ENCODE data around the gene PNPLA6. TPM values are rescaled to one million over a fixed set of nuclear protein-coding genes. Genes with fewer than 3 reads are reported as not detected.

Gene PNPLA6
- total and polyA plus RNA-seq, 4 donors: 41.8 to 267 (median 122) TPM

DNA sequence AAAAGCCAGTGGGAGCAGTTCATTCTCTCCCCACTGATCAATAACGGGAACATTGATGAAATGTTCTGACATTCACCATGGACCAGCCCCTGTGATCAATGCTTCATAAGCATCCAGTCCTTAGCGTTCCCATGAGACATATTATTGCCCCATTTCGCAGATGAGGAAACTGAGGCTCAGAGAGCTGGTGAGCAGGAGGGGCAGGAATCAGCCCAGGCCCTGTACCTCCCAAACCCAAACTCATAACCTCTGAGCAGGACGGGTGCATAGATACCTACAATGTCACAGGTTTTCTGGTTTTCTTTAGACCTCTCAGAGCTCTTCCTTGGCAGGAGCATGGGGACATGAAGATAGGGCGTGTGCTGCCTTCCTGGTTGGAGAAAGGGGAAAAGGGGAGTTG lies 11.0 kb upstream of the PNPLA6 start:
- peaks cover 3 to 47% (median 7%) of the 10 kb centered on the region in 4 donors for H3K36me3 ChIP-seq (ENCODE audit: control insufficient read depth in 4 of 4, insufficient read depth in 4 of 4, low read length in 4 of 4)
- WGBS, 2 donors: 95% methylated on average over 5 of the region's 5 CpGs
- no peak for TF ChIP-seq CTCF (IDR thresholded peaks at IDR 0.05; ENCODE audit: control extremely low read depth, extremely low read depth)

DNA sequence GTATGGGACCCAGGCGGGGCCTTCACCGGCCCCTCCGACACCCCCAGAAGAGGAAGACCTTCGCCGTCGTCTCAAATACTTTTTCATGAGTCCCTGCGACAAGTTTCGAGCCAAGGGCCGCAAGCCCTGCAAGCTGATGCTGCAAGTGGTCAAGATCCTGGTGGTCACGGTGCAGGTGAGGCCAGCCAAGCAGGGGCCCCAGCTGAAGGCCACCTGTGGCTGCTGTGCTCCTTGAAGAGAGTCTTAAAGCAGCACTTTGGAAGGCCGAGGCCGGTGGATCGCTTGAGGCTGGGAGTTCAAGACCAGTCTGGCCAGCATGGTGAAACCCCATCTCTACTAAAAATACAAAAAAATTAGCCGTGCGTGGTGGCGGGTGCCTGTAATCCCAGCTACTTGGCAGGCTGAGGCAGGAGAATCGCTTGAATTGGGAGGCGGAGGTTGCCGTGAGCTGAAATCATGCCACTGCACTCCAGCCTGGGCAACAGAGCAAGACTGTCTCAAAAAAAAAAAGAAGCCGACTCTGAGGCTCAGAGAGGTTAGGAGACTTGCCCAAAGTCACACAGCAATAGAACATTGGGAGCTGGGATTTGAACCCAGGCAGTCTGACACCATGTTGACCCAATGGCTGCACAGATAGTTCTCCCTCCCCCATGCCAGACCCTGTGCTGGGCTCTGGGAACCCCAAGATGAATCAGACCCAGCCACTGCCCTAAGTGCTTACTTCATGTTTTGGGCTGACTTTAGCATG lies 10.4 kb upstream of the PNPLA6 start:
- 96 to 97% methylated on average over 20 of the region's 20 CpGs for WGBS, 2 donors
- no peak for DNase-seq
- TF ChIP-seq CTCF (IDR thresholded peaks at IDR 0.05; ENCODE audit: control extremely low read depth, extremely low read depth): no peak

More for the DNA sequence above, 11.0 kb upstream of the PNPLA6 start:
- Histone ChIP-seq H3K4me3 (no peak overlapping the region), H3K9me3 (ENCODE audit: control insufficient read depth in 4 of 4, insufficient read depth in 3 of 4, low read length in 3 of 4) (no peaks in the 10 kb centered on the region), H3K27me3 (ENCODE audit: control insufficient read depth in 3 of 3, insufficient read depth in 3 of 3, low read length in 2 of 3) (no peaks in the 10 kb centered on the region), H3K27ac (ENCODE audit: low read depth in 1 of 2, low read length in 1 of 2) (no peak overlapping the region), H3K4me1 (ENCODE audit: control insufficient read depth in 5 of 5, insufficient read depth in 5 of 5, low read length in 5 of 5) (peaks cover 0 to 16% (median 0%) of the 10 kb centered on the region in 5 donors), H3K9ac (ENCODE audit: insufficient read depth in 1 of 2, low read length in 2 of 2) (no peak overlapping the region)
- ATAC-seq (ENCODE audit: insufficient read depth, low FRiP score) (no peak), DNase-seq (no peak)

DNA sequence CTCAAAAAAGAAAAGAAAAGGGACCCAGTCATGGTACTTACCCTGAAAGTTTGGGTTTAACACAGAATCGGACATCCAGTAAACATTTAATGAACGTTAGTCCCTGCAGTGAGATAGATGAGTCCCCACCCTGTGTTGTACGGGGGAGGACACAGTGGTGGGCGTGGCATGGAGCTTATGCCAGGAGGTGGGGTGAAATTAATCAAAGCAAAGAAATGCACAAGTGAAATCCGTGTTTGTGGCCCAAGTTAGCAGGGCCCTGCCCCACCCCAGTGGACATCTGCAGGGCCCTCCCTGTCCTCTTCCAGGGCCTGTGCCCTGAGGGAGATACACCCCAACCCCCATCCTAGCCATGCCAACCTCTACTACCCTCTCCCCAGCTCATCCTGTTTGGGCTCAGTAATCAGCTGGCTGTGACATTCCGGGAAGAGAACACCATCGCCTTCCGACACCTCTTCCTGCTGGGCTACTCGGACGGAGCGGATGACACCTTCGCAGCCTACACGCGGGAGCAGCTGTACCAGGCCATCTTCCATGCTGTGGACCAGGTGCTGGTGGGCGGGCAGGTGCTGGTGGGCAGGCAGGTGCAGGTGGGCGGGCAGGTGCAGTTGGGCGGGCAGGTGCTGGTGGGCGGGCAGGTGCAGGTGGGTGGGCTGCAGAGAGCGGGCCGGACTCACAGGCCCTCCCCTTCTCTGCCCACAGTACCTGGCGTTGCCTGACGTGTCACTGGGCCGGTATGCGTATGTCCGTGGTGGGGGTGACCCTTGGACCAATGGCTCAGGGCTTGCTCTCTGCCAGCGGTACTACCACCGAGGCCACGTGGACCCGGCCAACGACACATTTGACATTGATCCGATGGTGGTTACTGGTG lies 9.2 kb upstream of the PNPLA6 start:
- Histone ChIP-seq H3K36me3 (ENCODE audit: control insufficient read depth in 4 of 4, insufficient read depth in 4 of 4, low read length in 4 of 4) (peaks cover 0 to 44% (median 8%) of the 10 kb centered on the region in 4 donors), H3K9ac (ENCODE audit: insufficient read depth in 1 of 2, low read length in 2 of 2) (no peak overlapping the region), H3K27me3 (ENCODE audit: control insufficient read depth in 3 of 3, insufficient read depth in 3 of 3, low read length in 2 of 3) (no peaks in the 10 kb centered on the region), H3K4me1 (ENCODE audit: control insufficient read depth in 5 of 5, insufficient read depth in 5 of 5, low read length in 5 of 5) (peaks cover 0 to 16% (median 0%) of the 10 kb centered on the region in 5 donors), H3K4me3 (no peak overlapping the region), H3K27ac (ENCODE audit: low read depth in 1 of 2, low read length in 1 of 2) (no peak overlapping the region), H3K9me3 (ENCODE audit: control insufficient read depth in 4 of 4, insufficient read depth in 3 of 4, low read length in 3 of 4) (no peaks in the 10 kb centered on the region)
- DNase-seq (no peak), ATAC-seq (ENCODE audit: insufficient read depth, low FRiP score) (no peak)
- TF ChIP-seq CTCF (IDR thresholded peaks at IDR 0.05; ENCODE audit: control extremely low read depth, extremely low read depth): no peak
- WGBS, 2 donors: 93% methylated on average over 31 of the region's 31 CpGs

More for the DNA sequence above, 10.4 kb upstream of the PNPLA6 start:
- Histone ChIP-seq H3K4me3 (no peak overlapping the region), H3K36me3 (ENCODE audit: control insufficient read depth in 4 of 4, insufficient read depth in 4 of 4, low read length in 4 of 4) (peaks cover 1 to 47% (median 8%) of the 10 kb centered on the region in 4 donors), H3K9ac (ENCODE audit: insufficient read depth in 1 of 2, low read length in 2 of 2) (no peak overlapping the region), H3K27ac (ENCODE audit: low read depth in 1 of 2, low read length in 1 of 2) (no peak overlapping the region), H3K27me3 (ENCODE audit: control insufficient read depth in 3 of 3, insufficient read depth in 3 of 3, low read length in 2 of 3) (no peaks in the 10 kb centered on the region), H3K9me3 (ENCODE audit: control insufficient read depth in 4 of 4, insufficient read depth in 3 of 4, low read length in 3 of 4) (no peaks in the 10 kb centered on the region), H3K4me1 (ENCODE audit: control insufficient read depth in 5 of 5, insufficient read depth in 5 of 5, low read length in 5 of 5) (peaks cover 0 to 16% (median 0%) of the 10 kb centered on the region in 5 donors)
- no peak for ATAC-seq (ENCODE audit: insufficient read depth, low FRiP score)
